Neural progenitor cell (in vitro differentiated cells): Measurements from ENCODE around the gene ERVFRD-1.

Experiments
- EZH2 ChIP-seq: fragments of 200-600 bp; sonication (generic); IDR thresholded peaks from 2 replicates; pipeline ENCODE4 v1.6.1; 2017; ENCODE audit warnings: antibody characterized with exemption, mild to moderate bottlenecking, moderate library complexity
- TF ChIP-seq, protein P1 (sequence below): fragments of 200-600 bp; sonication (generic); IDR thresholded peaks from 2 replicates; pipeline ENCODE4 v1.5.1; 2017; ENCODE audit warnings: antibody characterized with exemption, mild to moderate bottlenecking

GRCh38 chr6:11144393-11144851, 32.9 kb upstream of the ERVFRD-1 start:
- TF ChIP-seq, protein P1, sequence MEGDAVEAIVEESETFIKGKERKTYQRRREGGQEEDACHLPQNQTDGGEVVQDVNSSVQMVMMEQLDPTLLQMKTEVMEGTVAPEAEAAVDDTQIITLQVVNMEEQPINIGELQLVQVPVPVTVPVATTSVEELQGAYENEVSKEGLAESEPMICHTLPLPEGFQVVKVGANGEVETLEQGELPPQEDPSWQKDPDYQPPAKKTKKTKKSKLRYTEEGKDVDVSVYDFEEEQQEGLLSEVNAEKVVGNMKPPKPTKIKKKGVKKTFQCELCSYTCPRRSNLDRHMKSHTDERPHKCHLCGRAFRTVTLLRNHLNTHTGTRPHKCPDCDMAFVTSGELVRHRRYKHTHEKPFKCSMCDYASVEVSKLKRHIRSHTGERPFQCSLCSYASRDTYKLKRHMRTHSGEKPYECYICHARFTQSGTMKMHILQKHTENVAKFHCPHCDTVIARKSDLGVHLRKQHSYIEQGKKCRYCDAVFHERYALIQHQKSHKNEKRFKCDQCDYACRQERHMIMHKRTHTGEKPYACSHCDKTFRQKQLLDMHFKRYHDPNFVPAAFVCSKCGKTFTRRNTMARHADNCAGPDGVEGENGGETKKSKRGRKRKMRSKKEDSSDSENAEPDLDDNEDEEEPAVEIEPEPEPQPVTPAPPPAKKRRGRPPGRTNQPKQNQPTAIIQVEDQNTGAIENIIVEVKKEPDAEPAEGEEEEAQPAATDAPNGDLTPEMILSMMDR, result peak; percentile 97
- TF ChIP-seq EZH2, result no peak
